Panc1 (cell line): ENCODE measurements around the gene LIN28B.

Source experiments
- POLR2AphosphoS5 ChIP-seq: IDR thresholded peaks from 2 replicates; pipeline ENCODE4 v1.6.1; 2012; ENCODE audit warnings: mild to moderate bottlenecking, low read depth, low read length, moderate library complexity
- TCF7L2 ChIP-seq: IDR thresholded peaks from 2 replicates; pipeline ENCODE4 v1.6.1; 2011; ENCODE audit warnings: mild to moderate bottlenecking, low read depth, low read length, inconsistent platforms
- TF ChIP-seq, protein P1 (sequence below): fragments of 450-650 bp; IDR thresholded peaks from 2 replicates; pipeline ENCODE4 v1.5.1; 2017; ENCODE audit warnings: mild to moderate bottlenecking

GRCh38 chr6:105001063-105001462 lies 44.2 kb downstream of the LIN28B start:
- TF ChIP-seq, protein P1, sequence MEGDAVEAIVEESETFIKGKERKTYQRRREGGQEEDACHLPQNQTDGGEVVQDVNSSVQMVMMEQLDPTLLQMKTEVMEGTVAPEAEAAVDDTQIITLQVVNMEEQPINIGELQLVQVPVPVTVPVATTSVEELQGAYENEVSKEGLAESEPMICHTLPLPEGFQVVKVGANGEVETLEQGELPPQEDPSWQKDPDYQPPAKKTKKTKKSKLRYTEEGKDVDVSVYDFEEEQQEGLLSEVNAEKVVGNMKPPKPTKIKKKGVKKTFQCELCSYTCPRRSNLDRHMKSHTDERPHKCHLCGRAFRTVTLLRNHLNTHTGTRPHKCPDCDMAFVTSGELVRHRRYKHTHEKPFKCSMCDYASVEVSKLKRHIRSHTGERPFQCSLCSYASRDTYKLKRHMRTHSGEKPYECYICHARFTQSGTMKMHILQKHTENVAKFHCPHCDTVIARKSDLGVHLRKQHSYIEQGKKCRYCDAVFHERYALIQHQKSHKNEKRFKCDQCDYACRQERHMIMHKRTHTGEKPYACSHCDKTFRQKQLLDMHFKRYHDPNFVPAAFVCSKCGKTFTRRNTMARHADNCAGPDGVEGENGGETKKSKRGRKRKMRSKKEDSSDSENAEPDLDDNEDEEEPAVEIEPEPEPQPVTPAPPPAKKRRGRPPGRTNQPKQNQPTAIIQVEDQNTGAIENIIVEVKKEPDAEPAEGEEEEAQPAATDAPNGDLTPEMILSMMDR, result no peak
- TF ChIP-seq TCF7L2 (no peak), POLR2AphosphoS5 (no peak)
